A549 treated with Hydrocortisone at 1 μM for 4 hours (cell line): ENCODE data around the gene TSPAN15. TPM values are rescaled to one million over a fixed set of nuclear protein-coding genes. Genes with fewer than 3 reads are reported as not detected.

ENCODE experiments used
- total RNA-seq: library from RNA; stranded (reverse); fragments of 200-300 nt; extraction: Qiagen RNA extraction; gene quantifications from 5 replicates; pipeline ENCODE4 v1.2.3, GENCODE V29; 2022

Gene TSPAN15
- total RNA-seq: 91.4 to 106 TPM (median 101 TPM) in 5 replicates

GRCh38 chr10:69451209-69451783 is at the start of gene TSPAN15:
Gene TSPAN15 (plus strand): TSS chr10:69451465. CDS start chr10:69451595, 130 bp downstream.

DNA sequence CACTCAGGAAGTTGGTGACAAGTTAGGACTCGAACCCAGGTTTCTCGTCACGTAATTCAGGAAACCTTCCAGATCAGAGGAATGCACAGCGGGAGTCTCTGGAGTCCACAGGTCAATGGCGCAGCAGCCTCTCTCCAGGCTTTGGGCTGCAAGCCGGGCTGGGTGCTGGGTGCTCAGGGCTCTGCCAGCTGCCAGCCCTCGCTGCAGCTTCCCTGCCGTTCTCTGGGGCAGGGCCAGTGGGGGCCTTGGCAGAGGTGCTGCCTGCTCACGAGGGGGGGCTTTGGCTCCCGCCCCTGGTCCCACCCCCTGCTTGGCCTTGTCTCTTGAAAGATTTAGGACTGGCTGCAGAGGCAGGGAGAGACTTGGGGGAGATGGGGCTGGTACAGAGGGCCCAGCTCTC is 34.6 kb upstream of the TSPAN15 start, which contains the start of gene TACR2:
TSS of gene TACR2 (minus strand) at position 224 of the 400 bp plus-strand sequence. CDS start 595 bp downstream, outside the sequence.

Other genes starting within 250 kb of the TSPAN15 start
- 8.3 to 11.9 TPM (median 9.9 TPM) in 5 replicates for gene HKDC1, start 231.1 kb upstream of the TSPAN15 start, total RNA-seq
- gene HK1, start 173.0 kb upstream of the TSPAN15 start, total RNA-seq: 35.7 to 53.0 TPM (median 41.9 TPM) in 5 replicates
- 0.06 to 0.22 TPM (median 0.10 TPM) in 5 replicates for gene TACR2, start 34.5 kb upstream of the TSPAN15 start, total RNA-seq
- not detected in 5 replicates for gene NEUROG3, start 122.0 kb downstream of the TSPAN15 start, total RNA-seq
- gene FAM241B, start 178.8 kb downstream of the TSPAN15 start, total RNA-seq: 15.6 to 19.4 TPM (median 16.9 TPM) in 5 replicates